Upper lobe of left lung (tissue), 4 donors: Measurements from ENCODE around the gene AHCYL2.

ENCODE experiments used
- CTCF ChIP-seq, 6 experiments: fragments of 450-650 bp in 4 of 6; fragments of 200-600 bp in 2 of 6; sonication (generic) in 2 of 6; IDR thresholded peaks; one replicate each; pipeline ENCODE4 v1.5.1; 2016 to 2019; ENCODE audit warnings: antibody characterized with exemption in 6 of 6
- POLR2AphosphoS5 ChIP-seq, 2 donors: sonication (generic); formaldehyde crosslinking; IDR thresholded peaks; one replicate each; pipeline ENCODE4 v1.5.1; 2017; ENCODE audit warnings: antibody characterized with exemption in 2 of 2

DNA sequence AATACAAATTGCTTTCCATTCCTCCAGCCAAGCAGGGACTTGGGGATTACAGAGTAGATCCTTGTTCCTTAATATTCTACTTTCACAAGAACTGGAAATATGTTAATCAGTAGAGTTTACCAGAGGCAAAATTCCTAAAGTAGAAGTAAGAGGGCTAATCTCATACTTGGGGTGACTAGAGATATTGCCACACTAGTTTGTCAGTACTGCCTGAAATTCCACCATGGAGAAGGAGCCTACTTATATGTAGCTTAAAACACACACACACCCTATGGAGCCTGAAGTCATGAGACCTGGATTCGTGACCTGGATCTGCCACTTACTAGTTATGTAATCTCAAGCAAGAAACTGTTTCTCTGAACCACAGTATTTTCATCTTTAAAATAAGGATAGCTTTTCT, 243.3 kb downstream of the AHCYL2 start:
- TF ChIP-seq POLR2AphosphoS5 (IDR thresholded peaks at IDR 0.05) (no peak), CTCF (IDR thresholded peaks at IDR 0.05) (no peak)
